BE2C (cell line): ENCODE results near the gene NXPH1.

Source experiments
- DNase-seq: peaks from one replicate; pipeline ENCODE4 v3.0.0-alpha.2; 2020
- H3K27me3 ChIP-seq: fragments of 250-450 bp; sonication (Bioruptor Pico); 2 replicates; pipeline ENCODE4 v1.5.1; 2020; ENCODE audit warnings: mild to moderate bottlenecking
- H3K36me3 ChIP-seq: fragments of 250-450 bp; sonication (Bioruptor Pico); 2 replicates; pipeline ENCODE4 v1.5.1; 2020; ENCODE audit warnings: mild to moderate bottlenecking
- H3K4me1 ChIP-seq: fragments of 250-450 bp; sonication (Bioruptor Pico); 2 replicates; pipeline ENCODE4 v1.5.1; 2020
- H3K4me3 ChIP-seq: 2 replicates; pipeline ENCODE4 v1.5.1; 2011; ENCODE audit warnings: low read depth, low read length
- H3K9me3 ChIP-seq: fragments of 250-450 bp; sonication (Bioruptor Pico); 2 replicates; pipeline ENCODE4 v1.5.1; 2020
- TF ChIP-seq, protein P1 (sequence below): IDR thresholded peaks from 2 replicates; pipeline ENCODE4 v1.5.1; 2012; ENCODE audit warnings: mild to moderate bottlenecking, low read depth, low read length

NXPH1 gene

DNA sequence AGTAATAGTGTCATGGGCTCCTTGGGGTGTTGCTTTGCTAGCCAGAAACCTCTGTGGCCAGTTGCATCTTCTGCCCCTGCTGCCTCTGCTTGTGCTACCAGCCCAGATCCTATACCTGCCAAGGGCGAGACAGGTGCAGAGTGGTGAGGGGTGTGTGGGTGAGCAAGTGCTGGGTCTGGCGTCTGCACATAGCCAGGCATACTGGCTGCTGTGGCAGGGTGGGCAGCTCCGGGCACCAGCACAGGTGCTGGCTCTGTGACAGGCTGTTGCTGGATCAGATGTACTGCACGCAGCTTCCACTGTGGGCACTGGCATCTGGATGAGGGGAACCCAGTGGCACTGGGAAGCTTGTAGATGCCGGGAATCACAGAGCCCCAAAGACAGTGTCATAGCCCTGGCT is 148.4 kb downstream of the NXPH1 start:
- H3K36me3 ChIP-seq, result no peaks in the 10 kb centered on the region
- H3K4me1 ChIP-seq, result no peaks in the 10 kb centered on the region; the same call in 1 of the 2 replicates
- no peaks in the 10 kb centered on the region; the same call in 1 of the 2 replicates for H3K9me3 ChIP-seq
- no peaks in the 10 kb centered on the region for H3K27me3 ChIP-seq
- H3K4me3 ChIP-seq, result no peak overlapping the region
- TF ChIP-seq, protein P1, sequence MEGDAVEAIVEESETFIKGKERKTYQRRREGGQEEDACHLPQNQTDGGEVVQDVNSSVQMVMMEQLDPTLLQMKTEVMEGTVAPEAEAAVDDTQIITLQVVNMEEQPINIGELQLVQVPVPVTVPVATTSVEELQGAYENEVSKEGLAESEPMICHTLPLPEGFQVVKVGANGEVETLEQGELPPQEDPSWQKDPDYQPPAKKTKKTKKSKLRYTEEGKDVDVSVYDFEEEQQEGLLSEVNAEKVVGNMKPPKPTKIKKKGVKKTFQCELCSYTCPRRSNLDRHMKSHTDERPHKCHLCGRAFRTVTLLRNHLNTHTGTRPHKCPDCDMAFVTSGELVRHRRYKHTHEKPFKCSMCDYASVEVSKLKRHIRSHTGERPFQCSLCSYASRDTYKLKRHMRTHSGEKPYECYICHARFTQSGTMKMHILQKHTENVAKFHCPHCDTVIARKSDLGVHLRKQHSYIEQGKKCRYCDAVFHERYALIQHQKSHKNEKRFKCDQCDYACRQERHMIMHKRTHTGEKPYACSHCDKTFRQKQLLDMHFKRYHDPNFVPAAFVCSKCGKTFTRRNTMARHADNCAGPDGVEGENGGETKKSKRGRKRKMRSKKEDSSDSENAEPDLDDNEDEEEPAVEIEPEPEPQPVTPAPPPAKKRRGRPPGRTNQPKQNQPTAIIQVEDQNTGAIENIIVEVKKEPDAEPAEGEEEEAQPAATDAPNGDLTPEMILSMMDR, result no peak
- no peak for DNase-seq

DNA sequence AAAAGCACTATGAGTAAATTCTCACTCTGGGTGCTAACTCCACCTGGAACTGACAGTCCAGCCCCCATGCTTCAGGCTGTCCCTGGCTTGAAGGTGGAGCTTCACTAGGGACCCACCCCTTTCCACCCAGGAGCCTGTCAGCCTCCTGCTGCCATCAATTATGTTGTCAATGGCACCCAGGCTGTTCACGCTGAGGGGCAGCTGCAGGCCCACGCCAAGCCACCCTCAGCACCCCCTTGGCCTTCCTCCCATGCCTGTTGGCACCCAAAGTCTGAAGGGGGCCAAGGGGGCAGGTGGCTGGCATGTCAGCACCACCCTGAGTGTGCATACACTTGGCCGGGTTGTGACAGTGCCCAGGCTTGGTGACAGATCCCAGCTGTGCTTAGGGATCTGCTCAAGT is 149.3 kb downstream of the NXPH1 start:
- no peaks in the 10 kb centered on the region for H3K36me3 ChIP-seq
- no peaks in the 10 kb centered on the region for H3K27me3 ChIP-seq
- no peak for DNase-seq
- no peaks in the 10 kb centered on the region; the same call in 1 of the 2 replicates for H3K4me1 ChIP-seq
- H3K9me3 ChIP-seq, result no peaks in the 10 kb centered on the region; the same call in 1 of the 2 replicates
- H3K4me3 ChIP-seq, result no peak overlapping the region
- TF ChIP-seq, protein P1, result no peak

DNA sequence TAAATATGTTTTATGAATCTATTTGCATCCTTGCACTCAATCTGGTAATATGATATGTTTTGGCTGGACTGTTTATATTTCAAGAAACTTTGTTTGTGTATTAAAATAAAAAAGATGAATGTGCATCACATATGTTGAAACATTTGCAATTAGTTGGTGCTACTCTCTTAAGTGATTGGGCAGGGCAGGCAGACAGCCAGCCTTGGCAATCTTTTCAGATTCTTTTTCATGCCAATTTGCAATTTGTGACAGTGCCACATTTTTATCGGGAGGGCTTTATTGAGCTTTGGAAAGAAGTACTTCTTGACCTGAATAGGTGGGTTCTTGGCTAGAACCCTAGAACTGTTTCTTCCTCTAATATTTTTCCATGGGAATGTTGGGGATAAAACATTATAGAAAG is 152.2 kb downstream of the NXPH1 start:
- TF ChIP-seq, protein P1, result no peak
- Histone ChIP-seq H3K36me3 (no peaks in the 10 kb centered on the region), H3K27me3 (no peaks in the 10 kb centered on the region), H3K4me1 (no peaks in the 10 kb centered on the region; the same call in 1 of the 2 replicates), H3K9me3 (no peaks in the 10 kb centered on the region), H3K4me3 (no peak overlapping the region)
- DNase-seq, result no peak

DNA sequence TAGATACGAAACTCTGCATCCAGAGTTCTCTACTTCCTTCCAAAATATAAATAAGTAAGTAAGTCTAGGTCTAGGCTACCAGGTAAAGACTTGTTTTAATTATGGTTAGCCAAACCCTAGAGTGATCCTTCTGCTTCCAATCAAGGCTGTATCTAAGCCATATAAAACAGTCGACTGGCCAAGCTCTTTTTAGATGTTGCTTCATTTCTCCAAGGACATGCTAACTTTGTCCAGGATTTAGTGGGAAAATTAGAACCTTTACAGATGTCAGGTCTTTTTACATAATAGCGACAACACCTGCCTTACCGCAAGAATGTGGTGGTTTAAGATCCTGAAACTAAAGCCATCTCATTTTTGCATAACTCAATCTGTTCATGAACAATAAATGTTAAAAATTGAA is 156.8 kb downstream of the NXPH1 start:
- TF ChIP-seq, protein P1, result no peak

DNA sequence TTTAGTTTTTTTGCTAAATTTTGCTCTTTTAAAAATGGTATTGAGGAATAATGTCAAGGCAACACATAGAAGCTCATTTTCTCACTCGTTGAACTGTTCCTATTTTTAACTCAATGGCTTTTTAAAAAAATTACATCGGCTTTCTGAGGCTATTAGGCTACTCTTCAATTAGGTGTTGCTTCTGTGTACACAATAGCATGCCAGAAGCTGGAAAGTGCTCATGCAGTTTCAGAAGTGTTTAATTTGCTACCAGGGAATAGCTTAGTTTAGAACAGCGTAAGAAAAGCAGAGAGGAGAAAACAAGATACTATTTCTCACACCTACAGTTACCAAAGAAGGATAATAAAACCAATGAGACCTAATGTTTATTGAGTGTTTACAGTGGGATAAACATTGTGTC is 157.4 kb downstream of the NXPH1 start:
- Histone ChIP-seq H3K27me3 (no peaks in the 10 kb centered on the region), H3K4me3 (no peak overlapping the region), H3K9me3 (no peaks in the 10 kb centered on the region), H3K4me1 (no peaks in the 10 kb centered on the region), H3K36me3 (no peaks in the 10 kb centered on the region)
- DNase-seq, result no peak
- TF ChIP-seq, protein P1, result no peak

More for the DNA sequence above, 156.8 kb downstream of the NXPH1 start:
- no peaks in the 10 kb centered on the region for H3K36me3 ChIP-seq
- no peak overlapping the region for H3K4me3 ChIP-seq
- H3K27me3 ChIP-seq, result no peaks in the 10 kb centered on the region
- H3K4me1 ChIP-seq, result no peaks in the 10 kb centered on the region
- DNase-seq, result no peak
- no peaks in the 10 kb centered on the region for H3K9me3 ChIP-seq

DNA sequence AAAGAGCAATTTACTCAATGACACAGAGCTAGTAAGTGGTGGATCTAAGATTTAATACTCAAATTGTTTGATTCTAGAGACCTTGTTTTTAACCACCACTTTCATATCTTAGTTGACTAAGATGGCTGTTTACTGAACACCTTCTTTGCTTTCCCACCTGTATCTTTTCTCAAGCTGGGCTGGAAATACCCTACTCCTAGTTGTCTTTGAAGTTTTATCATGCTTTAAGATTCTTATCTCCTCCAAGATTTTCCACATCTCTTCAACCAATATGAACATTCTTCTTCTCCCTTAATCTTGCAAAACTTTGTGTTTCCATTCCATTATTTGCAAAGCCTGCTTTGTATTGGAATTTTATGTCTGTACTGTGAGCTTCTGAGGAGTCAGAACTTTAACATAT is 157.9 kb downstream of the NXPH1 start:
- H3K9me3 ChIP-seq, result no peaks in the 10 kb centered on the region
- TF ChIP-seq, protein P1, result no peak
- no peaks in the 10 kb centered on the region for H3K4me1 ChIP-seq
- H3K4me3 ChIP-seq, result no peak overlapping the region
- H3K27me3 ChIP-seq, result no peaks in the 10 kb centered on the region
- DNase-seq, result no peak
- H3K36me3 ChIP-seq, result no peaks in the 10 kb centered on the region
